HEK293 (cell line): Measurements from ENCODE around the gene GPR84.

ENCODE experiments used
- CTCF ChIA-PET: fragments of 350-600 bp; formaldehyde crosslinking; extraction: SDS; loops from one replicate; lab custom pipeline; 2021; ENCODE audit warnings: antibody characterized with exemption; lab: Yijun Ruan, JAX
- POLR2A ChIA-PET: fragments of 300-600 bp; formaldehyde crosslinking; extraction: SDS; loops from one replicate; lab custom pipeline; 2020; ENCODE audit warnings: antibody characterized with exemption, inconsistent platforms; lab: Yijun Ruan, JAX
- H3K27ac ChIP-seq: fragments of 200-500 bp; sonication (Bioruptor generic); 2 replicates; pipeline ENCODE4 v1.5.1; 2014; ENCODE audit warnings: low read depth, low read length, control low read depth, inconsistent platforms; ENCODE audit errors: extremely low read depth
- H3K36me3 ChIP-seq, 2 experiments: fragments of 200-500 bp in 1 of 2; sonication (Bioruptor generic) in 1 of 2; 1 replicate in 1 of 2; 2 replicates in 1 of 2; pipeline ENCODE4 v1.5.1; 2014 to 2017; ENCODE audit warnings: inconsistent platforms in 2 of 2, low read length in 2 of 2; ENCODE audit not compliant: control insufficient read depth in 2 of 2, insufficient read depth in 1 of 2
- H3K4me1 ChIP-seq: fragments of 200-500 bp; sonication (Bioruptor generic); 2 replicates; pipeline ENCODE4 v1.5.1; 2014; ENCODE audit warnings: mild to moderate bottlenecking, low read length, inconsistent platforms; ENCODE audit not compliant: control insufficient read depth, insufficient read depth
- H3K4me3 ChIP-seq: 2 replicates; pipeline ENCODE4 v1.5.1; 2011; ENCODE audit warnings: low read depth, mild to moderate bottlenecking, control low read depth, low read length, moderate library complexity
- H3K9me3 ChIP-seq: fragments of 200-500 bp; sonication (Bioruptor generic); 2 replicates; pipeline ENCODE4 v1.5.1; 2014; ENCODE audit warnings: low read depth, low read length, inconsistent platforms; ENCODE audit not compliant: control insufficient read depth, insufficient read depth
- BCL11B ChIP-seq: fragments of 450-650 bp; formaldehyde crosslinking; IDR thresholded peaks from 2 replicates; pipeline ENCODE4 v1.5.1; 2016; ENCODE audit warnings: low read depth, missing biosample characterization, missing genetic modification characterization
- IKZF3 ChIP-seq: fragments of 450-650 bp; IDR thresholded peaks from 2 replicates; pipeline ENCODE4 v1.5.0; 2018; ENCODE audit warnings: missing biosample characterization, mild to moderate bottlenecking, missing genetic modification characterization, moderate library complexity
- ZFP3 ChIP-seq: fragments of 450-650 bp; formaldehyde crosslinking; IDR thresholded peaks from 2 replicates; pipeline ENCODE4 v1.5.1; 2016; ENCODE audit warnings: low read depth, missing biosample characterization, missing genetic modification characterization
- ZNF121 ChIP-seq: fragments of 450-650 bp; formaldehyde crosslinking; IDR thresholded peaks from 2 replicates; pipeline ENCODE4 v1.5.1; 2016; ENCODE audit warnings: missing biosample characterization, missing genetic modification characterization
- ZNF146 ChIP-seq: fragments of 450-650 bp; formaldehyde crosslinking; IDR thresholded peaks from 2 replicates; pipeline ENCODE4 v1.5.1; 2016; ENCODE audit warnings: missing biosample characterization, missing genetic modification characterization
- ZNF18 ChIP-seq: fragments of 450-650 bp; formaldehyde crosslinking; IDR thresholded peaks from 2 replicates; pipeline ENCODE4 v1.5.1; 2016; ENCODE audit warnings: missing biosample characterization, missing genetic modification characterization
- ZNF324 ChIP-seq: fragments of 450-650 bp; formaldehyde crosslinking; IDR thresholded peaks from 2 replicates; pipeline ENCODE4 v1.5.1; 2016; ENCODE audit warnings: missing biosample characterization, missing genetic modification characterization
- ZNF488 ChIP-seq: fragments of 450-650 bp; formaldehyde crosslinking; IDR thresholded peaks from 2 replicates; pipeline ENCODE4 v1.5.1; 2016; ENCODE audit warnings: missing biosample characterization, missing genetic modification characterization
- ZNF510 ChIP-seq: fragments of 450-650 bp; formaldehyde crosslinking; IDR thresholded peaks from 2 replicates; pipeline ENCODE4 v1.5.1; 2018; ENCODE audit warnings: mild to moderate bottlenecking, missing genetic modification characterization, missing biosample characterization; ENCODE audit not compliant: insufficient replicate concordance
- ZNF626 ChIP-seq: fragments of 450-650 bp; sonication (Bioruptor Pico); formaldehyde crosslinking; IDR thresholded peaks from 2 replicates; pipeline ENCODE4 v1.5.1; 2018; ENCODE audit warnings: missing biosample characterization, missing genetic modification characterization, inconsistent platforms
- ZNF76 ChIP-seq: fragments of 450-650 bp; formaldehyde crosslinking; IDR thresholded peaks from 2 replicates; pipeline ENCODE4; 2016; ENCODE audit warnings: low read depth, missing biosample characterization, missing genetic modification characterization, borderline replicate concordance
- ZNF768 ChIP-seq: fragments of 450-650 bp; formaldehyde crosslinking; IDR thresholded peaks from 2 replicates; pipeline ENCODE4 v1.5.1; 2018; ENCODE audit warnings: missing biosample characterization, mild to moderate bottlenecking, missing genetic modification characterization
- ZNF792 ChIP-seq: fragments of 450-650 bp; formaldehyde crosslinking; IDR thresholded peaks from 2 replicates; pipeline ENCODE4 v1.5.1; 2016; ENCODE audit warnings: missing biosample characterization, missing genetic modification characterization
- ZSCAN18 ChIP-seq: fragments of 450-650 bp; formaldehyde crosslinking; IDR thresholded peaks from 2 replicates; pipeline ENCODE4 v1.5.1; 2016; ENCODE audit warnings: missing biosample characterization, missing genetic modification characterization
- TF ChIP-seq, protein P1 (sequence below): fragments of 450-650 bp; formaldehyde crosslinking; IDR thresholded peaks from 2 replicates; pipeline ENCODE4 v1.5.1; 2016; ENCODE audit warnings: missing biosample characterization, missing genetic modification characterization
- TF ChIP-seq, protein P2 (sequence below): fragments of 450-650 bp; formaldehyde crosslinking; IDR thresholded peaks from 2 replicates; pipeline ENCODE4 v1.5.1; 2016; ENCODE audit warnings: missing biosample characterization, missing genetic modification characterization
- TF ChIP-seq, protein P3 (sequence below): fragments of 450-650 bp; formaldehyde crosslinking; IDR thresholded peaks from 2 replicates; pipeline ENCODE4 v1.5.1; 2016; ENCODE audit warnings: missing biosample characterization, missing genetic modification characterization

GPR84 gene

GRCh38 chr12:54333420-54334034 lies 30.8 kb downstream of the GPR84 start:
- H3K4me3 ChIP-seq: no peak overlapping the region
- ChIA-PET CTCF (interaction anchor here (0.6 to 7.9 kb wide), 15 partner anchors 9 to 132 kb away, joined by 3 to 137 read pairs (median 4); partner anchors contain the start of gene COPZ1), POLR2A (interaction anchor here (1.8 to 4.0 kb wide), 3 partner anchors 9 to 54 kb away, joined by 5 to 15 read pairs (median 6); partner anchors contain the start of genes CBX5, COPZ1 and HNRNPA1)
- peak; percentile 81 for TF ChIP-seq ZNF121
- TF ChIP-seq ZNF146 (tag by site-specific recombination): no peak
- no peaks in the 10 kb centered on the region for H3K9me3 ChIP-seq
- no peak overlapping the region for H3K27ac ChIP-seq
- peaks cover 6% of the 10 kb centered on the region for H3K4me1 ChIP-seq
- peaks cover 0 to 6% of the 10 kb centered on the region in 2 experiments; a peak in 2 of 3 replicates for H3K36me3 ChIP-seq

DNA sequence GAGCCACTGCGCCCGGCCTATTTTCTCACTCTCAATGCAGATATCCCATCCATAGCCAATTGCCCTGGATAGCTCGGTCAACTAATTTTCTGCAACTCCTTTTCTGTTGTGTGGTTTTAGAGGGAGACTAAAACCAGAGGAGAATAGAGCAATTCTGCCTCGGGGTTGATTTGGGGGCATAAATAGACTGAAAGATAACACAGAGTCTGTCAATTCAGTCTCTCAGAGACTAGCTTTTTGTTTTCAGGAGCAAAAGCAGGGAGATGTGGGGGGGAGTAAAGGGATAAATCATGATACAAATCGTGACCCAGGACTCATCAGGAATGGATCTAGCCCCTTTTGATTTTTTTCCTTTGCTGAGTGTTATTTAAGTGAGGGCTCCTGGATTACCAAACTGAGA lies 32.8 kb downstream of the GPR84 start:
- POLR2A ChIA-PET: no interaction called here
- CTCF ChIA-PET: interaction anchor here (0.5 to 0.7 kb wide), 2 partner anchors 47 to 61 kb away, joined by 3 read pairs; no protein-coding TSS in a partner anchor
- H3K27ac ChIP-seq: no peak overlapping the region
- TF ChIP-seq IKZF3 (no peak), ZNF510 (no peak), ZNF76 (tag by site-specific recombination) (no peak), ZNF324 (no peak), ZNF488 (tag by site-specific recombination) (no peak), ZSCAN18 (tag by site-specific recombination) (no peak), ZNF768 (tag by site-specific recombination) (no peak), ZFP3 (tag by site-specific recombination) (no peak), ZNF626 (tag by site-specific recombination) (no peak), BCL11B (no peak), ZNF792 (tag by site-specific recombination) (no peak), ZNF146 (tag by site-specific recombination) (no peak), ZNF18 (tag by site-specific recombination) (no peak)
- TF ChIP-seq, protein P1, sequence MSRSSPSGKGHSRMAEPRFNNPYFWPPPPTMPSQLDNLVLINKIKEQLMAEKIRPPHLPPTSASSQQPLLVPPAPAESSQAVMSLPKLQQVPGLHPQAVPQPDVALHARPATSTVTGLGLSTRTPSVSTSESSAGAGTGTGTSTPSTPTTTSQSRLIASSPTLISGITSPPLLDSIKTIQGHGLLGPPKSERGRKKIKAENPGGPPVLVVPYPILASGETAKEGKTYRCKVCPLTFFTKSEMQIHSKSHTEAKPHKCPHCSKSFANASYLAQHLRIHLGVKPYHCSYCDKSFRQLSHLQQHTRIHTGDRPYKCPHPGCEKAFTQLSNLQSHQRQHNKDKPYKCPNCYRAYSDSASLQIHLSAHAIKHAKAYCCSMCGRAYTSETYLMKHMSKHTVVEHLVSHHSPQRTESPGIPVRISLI: no peak
- TF ChIP-seq, protein P2, sequence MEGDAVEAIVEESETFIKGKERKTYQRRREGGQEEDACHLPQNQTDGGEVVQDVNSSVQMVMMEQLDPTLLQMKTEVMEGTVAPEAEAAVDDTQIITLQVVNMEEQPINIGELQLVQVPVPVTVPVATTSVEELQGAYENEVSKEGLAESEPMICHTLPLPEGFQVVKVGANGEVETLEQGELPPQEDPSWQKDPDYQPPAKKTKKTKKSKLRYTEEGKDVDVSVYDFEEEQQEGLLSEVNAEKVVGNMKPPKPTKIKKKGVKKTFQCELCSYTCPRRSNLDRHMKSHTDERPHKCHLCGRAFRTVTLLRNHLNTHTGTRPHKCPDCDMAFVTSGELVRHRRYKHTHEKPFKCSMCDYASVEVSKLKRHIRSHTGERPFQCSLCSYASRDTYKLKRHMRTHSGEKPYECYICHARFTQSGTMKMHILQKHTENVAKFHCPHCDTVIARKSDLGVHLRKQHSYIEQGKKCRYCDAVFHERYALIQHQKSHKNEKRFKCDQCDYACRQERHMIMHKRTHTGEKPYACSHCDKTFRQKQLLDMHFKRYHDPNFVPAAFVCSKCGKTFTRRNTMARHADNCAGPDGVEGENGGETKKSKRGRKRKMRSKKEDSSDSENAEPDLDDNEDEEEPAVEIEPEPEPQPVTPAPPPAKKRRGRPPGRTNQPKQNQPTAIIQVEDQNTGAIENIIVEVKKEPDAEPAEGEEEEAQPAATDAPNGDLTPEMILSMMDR (tag by site-specific recombination): no peak
- TF ChIP-seq, protein P3, sequence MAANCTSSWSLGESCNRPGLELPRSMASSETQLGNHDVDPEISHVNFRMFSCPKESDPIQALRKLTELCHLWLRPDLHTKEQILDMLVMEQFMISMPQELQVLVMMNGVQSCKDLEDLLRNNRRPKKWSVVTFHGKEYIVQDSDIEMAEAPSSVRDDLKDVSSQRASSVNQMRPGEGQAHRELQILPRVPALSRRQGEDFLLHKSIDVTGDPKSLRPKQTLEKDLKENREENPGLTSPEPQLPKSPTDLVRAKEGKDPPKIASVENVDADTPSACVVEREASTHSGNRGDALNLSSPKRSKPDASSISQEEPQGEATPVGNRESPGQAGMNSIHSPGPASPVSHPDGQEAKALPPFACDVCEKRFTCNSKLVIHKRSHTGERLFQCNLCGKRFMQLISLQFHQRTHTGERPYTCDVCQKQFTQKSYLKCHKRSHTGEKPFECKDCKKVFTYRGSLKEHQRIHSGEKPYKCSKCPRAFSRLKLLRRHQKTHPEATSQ (tag by site-specific recombination): no peak
- H3K4me3 ChIP-seq: no peak overlapping the region
- H3K9me3 ChIP-seq: no peaks in the 10 kb centered on the region
- no peaks in the 10 kb centered on the region; the same call in 1 of the 2 replicates for H3K4me1 ChIP-seq
- H3K36me3 ChIP-seq: peaks cover 0 to 6% of the 10 kb centered on the region in 2 experiments; a peak in 2 of 3 replicates
